GM18505 (cell line): ENCODE measurements around the gene KDF1.
"Not testable (repeated sequence)": the region's sequence is repeated elsewhere in the genome, so short reads cannot be mapped to it uniquely, and the experiment has no call there.

Source experiments
- ATAC-seq: cut with Tn5 transposase; IDR thresholded peaks from one replicate; pipeline ENCODE4 v1.9.1; 2021; ENCODE audit not compliant: unreplicated experiment
- POLR2A ChIP-seq: IDR thresholded peaks from 4 replicates; pipeline ENCODE4 v1.6.1; 2011; ENCODE audit warnings: borderline replicate concordance; ENCODE audit not compliant: insufficient read depth, insufficient read length; ENCODE audit errors: extremely low read depth

The KDF1 gene

DNA sequence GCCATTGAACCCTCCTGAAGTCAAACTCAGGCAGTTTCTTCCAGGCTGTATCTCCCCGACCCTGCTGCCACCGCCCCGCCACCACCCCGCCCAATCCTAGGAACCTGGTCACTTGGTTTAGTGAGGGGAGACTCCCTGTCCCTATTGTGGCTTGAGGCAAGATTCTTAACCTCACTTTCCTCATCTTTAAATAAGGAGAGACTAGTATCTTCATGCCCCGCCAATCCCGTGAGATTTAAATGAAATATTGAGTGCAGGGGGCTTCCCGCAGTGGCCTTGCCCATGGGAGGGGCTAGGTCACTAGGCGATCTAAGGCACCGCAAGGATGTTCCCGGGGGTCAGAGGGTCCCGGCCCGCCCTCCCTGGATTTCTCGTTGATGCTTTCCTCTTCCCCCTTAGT lies 998 bp downstream of the KDF1 start:
- TF ChIP-seq POLR2A, result no peak
- ATAC-seq, result no peak

DNA sequence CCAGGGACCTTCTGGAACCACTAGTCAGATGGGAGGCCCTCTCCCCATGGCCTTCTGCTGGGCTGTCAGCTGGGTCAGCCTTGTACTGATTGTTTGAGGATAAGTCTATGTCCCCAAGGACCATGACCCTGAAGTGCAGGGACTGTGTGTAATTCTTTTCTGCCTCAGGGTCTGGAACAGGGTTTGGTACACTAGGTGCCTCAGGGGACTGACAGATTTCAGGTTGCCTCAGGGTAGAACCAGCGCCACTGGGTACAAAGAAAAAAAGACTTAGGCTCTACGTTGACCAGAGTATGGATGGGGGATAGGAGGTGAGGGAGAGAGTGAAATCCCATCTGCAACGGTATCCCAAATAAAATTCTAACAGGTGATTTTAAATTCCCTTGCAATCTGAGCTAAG lies 3.0 kb downstream of the KDF1 start:
- TF ChIP-seq POLR2A, result no peak
- no peak for ATAC-seq

DNA sequence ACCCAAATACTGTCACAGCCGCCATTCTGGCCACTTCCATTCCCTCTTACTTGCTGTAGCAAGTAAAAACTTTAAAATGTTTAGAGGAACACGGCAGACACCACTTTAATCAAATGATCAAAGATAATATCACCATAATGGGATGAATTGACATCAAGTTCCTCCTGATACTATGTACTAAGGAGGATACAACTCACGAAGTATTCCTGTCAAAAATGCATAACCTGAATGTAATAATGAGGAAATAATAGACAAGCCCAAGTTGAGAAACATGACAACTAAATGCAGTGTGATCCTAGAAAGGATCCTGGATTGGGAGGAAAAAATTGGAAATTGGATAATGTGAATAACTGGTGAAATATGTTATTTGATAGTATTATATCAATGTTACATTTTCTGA lies 3.9 kb downstream of the KDF1 start:
- TF ChIP-seq POLR2A, result no peak

DNA sequence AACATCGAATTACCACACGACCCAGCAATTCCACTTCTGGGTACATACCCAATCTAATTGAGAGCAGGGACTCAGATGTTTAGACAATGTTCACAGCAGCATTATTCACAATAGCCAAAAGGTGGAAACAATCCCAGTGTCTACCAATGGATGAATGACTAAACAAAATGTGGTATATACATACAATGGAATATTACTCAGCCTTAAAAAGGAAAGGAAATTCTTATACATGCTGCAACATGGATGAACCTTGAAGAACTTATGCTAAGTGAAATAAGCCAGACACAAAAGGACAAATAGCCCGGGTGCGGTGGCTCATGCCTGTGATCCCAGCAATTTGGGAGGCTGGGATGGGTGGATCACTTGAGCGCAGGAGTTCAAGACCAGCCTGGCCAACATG lies 6.9 kb downstream of the KDF1 start:
- ATAC-seq, result no peak
- no peak for TF ChIP-seq POLR2A

More for the DNA sequence above, 3.9 kb downstream of the KDF1 start:
- no peak for ATAC-seq

DNA sequence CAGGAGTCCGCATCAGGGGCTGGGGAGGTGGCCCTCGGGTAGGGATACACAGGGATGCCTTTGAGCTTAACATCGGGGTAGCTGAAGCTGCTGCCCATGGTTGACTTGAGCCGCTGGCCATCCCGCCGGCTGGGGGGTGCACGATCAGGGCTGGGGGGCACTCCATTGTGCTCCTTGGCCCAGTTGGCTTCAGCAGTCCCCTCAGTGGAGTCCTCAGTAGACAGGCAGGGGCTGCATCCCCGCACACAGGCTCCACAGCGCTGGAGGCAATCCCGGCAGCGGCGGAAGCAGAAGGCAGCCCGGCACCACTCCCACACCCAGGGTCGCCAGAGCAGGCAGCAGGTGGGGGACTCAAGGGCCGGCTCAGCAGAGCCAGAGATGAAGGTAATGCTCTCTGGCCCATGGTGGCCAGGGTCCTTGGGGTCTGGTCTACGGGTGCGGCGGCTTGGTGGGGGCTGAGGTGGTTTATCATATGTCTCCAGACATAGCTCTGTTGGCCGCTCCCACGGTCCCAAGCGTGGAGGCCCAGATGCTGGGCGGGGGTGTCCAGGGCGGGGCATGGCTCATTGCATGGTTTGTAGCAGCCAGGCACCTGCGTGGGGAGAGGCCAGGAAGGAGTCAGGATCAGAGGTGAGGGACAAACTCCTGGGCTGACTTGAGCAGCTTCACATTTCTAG lies 8.3 kb downstream of the KDF1 start:
- no peak for ATAC-seq
- TF ChIP-seq POLR2A, result no peak

- TF ChIP-seq POLR2A, result no peak
- no peak for ATAC-seq
These were observed 9.1 kb downstream of the KDF1 start for GRCh38 chr1:26951216-26951615.

DNA sequence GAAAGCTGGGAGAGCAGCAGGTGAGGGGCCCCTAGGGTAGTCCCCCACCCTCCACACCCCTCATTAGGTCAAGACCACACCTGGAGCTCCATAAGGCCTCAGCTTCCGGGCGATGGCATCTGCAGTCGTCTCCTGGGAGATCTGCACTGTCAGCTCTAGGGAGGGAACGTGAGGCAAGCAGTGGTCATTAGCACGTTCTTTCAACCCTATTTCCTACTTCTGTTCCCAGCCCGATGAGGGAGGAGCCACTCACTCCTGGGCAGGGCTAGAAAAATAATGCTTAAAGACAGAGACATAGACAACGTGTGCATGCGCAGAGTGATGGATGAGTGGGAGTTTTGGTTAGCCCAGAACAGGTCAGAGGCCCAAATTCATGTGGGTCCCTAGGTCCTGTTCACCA lies 9.7 kb downstream of the KDF1 start:
- no peak for TF ChIP-seq POLR2A
- no peak for ATAC-seq

- ATAC-seq, result no peak
- TF ChIP-seq POLR2A, result no peak
These were observed 10.3 kb downstream of the KDF1 start for GRCh38 chr1:26949926-26950319.

DNA sequence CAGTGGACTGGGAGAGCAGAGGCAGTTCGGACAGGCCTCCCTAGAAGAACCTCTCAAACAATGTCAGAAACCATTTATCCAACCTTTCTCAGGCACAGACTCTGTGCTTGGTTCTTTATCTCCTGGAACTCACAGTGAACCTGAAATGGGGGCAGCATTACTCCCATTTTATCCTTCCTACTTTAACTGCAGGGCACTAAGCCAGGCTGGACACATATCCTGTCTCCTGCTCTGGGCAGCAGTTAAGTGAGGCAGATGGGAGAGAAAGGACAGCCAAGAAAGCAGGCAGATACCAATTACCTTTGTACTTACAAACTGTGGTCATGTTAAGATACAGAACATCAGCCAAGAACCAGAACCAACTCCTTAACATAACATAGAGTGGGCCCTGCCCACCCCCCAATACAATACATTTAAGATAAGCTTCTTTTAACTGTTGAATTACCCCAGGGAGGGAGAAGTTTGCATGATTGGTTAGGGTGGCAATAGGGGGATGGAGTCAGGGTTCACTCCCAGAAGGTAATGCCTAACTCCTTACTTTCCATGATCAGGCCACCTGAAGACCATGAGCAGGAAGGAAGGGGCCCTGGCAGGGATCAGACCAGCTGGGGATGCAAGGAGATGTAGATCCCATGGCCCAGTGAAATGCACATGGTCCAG lies 10.9 kb downstream of the KDF1 start:
- no peak for ATAC-seq
- no peak for TF ChIP-seq POLR2A

DNA sequence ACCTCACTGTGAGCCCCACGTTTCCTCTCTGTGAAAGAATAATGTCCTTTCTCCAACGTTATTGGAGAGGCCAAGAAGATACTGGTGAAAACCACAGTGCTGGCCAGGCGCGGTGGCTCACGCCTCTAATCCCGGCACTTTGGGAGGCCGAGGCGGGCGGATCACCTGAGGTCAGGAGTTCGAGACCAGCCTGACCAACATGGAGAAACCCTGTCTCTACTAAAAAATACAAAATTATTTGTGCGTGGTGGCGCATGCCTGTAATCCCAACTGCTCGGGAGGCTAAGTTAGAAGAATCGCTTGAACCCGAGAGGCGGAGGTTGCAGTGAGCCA lies 11.6 kb downstream of the KDF1 start:
- not testable (repeated sequence) for ATAC-seq

GRCh38 chr1:26946270-26946669 lies 14.0 kb downstream of the KDF1 start:
- ATAC-seq, result no peak
- no peak for TF ChIP-seq POLR2A

- TF ChIP-seq POLR2A, result no peak
- ATAC-seq, result no peak
These were observed 14.5 kb downstream of the KDF1 start for GRCh38 chr1:26945728-26946127.

GRCh38 chr1:26945138-26945537 lies 15.1 kb downstream of the KDF1 start:
- TF ChIP-seq POLR2A, result no peak
- ATAC-seq, result no peak

- TF ChIP-seq POLR2A, result no peak
- ATAC-seq, result no peak
These were observed 17.6 kb downstream of the KDF1 start for GRCh38 chr1:26942656-26943055.

DNA sequence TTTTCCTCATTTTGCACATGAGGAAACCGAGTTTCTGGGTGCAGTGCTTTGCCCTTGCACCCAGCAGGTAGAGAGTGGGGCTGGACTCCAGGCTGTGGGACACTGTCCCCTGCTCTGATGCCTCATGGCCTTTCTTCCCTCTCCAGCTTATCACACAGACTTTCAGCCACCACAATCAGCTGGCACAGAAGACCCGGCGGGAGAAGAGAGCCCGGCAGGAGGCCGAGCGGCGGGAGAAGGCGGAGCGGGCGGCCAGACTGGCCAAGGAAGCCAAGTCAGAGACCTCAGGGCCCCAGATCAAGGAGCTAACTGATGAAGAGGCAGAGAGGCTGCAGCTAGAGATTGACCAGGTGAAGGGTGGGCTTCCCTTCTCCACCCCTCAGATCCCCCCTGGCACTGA lies 19.0 kb downstream of the KDF1 start:
- TF ChIP-seq POLR2A, result no peak
- no peak for ATAC-seq
